Panc1 (cell line): Measurements from ENCODE around the gene C11orf58. TPM values are rescaled to one million over a fixed set of nuclear protein-coding genes. Genes with fewer than 3 reads are reported as not detected.

Source experiments
- ATAC-seq: fragments of 200-7000 bp; cut with Tn5 transposase; 2 replicates; pipeline ENCODE4 v1.9.1; 2020; ENCODE audit warnings: mild to moderate bottlenecking, moderate library complexity
- Bru-seq: library from RNA; stranded (reverse); fragments of 400-500 nt; gene quantifications from one replicate; lab custom pipeline; 2021; lab: Mats Ljungman, UMichigan
- BruChase-seq, 2 experiments: library from RNA; stranded (reverse); fragments of 400-500 nt; gene quantifications; one replicate each; lab custom pipeline; 2021; lab: Mats Ljungman, UMichigan
- BruUV-seq: library from RNA; stranded (reverse); fragments of 400-500 nt; replicated peaks from 2 replicates; lab custom pipeline; 2021; lab: Mats Ljungman, UMichigan
- CTCF ChIA-PET: fragments of 300-600 bp; sonication (Branson Sonifier 250); formaldehyde crosslinking; loops from one replicate; lab custom pipeline; 2022; ENCODE audit warnings: antibody characterized with exemption; lab: Charles Lee
- POLR2A ChIA-PET: fragments of 300-600 bp; sonication (Branson Sonifier 250); formaldehyde crosslinking; loops from one replicate; lab custom pipeline; 2022; ENCODE audit warnings: antibody characterized with exemption; lab: Charles Lee
- DNase-seq: peaks from one replicate; pipeline ENCODE4 v3.0.0-alpha.2; 2010; ENCODE audit warnings: low read depth, low spot score
- H3K27ac ChIP-seq: 2 replicates; pipeline ENCODE4 v1.5.1; 2011; ENCODE audit warnings: mild to moderate bottlenecking, low read length, inconsistent platforms
- H3K27me3 ChIP-seq: fragments of 200-500 bp; sonication (Bioruptor generic); 2 replicates; pipeline ENCODE4 v1.6.0; 2014; ENCODE audit warnings: low read length, inconsistent platforms; ENCODE audit not compliant: control insufficient read depth, insufficient read depth
- H3K36me3 ChIP-seq: fragments of 200-500 bp; sonication (Bioruptor generic); 2 replicates; pipeline ENCODE4 v1.5.1; 2014; ENCODE audit warnings: inconsistent platforms, mild to moderate bottlenecking, low read length, moderate library complexity; ENCODE audit not compliant: control insufficient read depth, insufficient read depth
- H3K4me1 ChIP-seq: 2 replicates; pipeline ENCODE4 v1.5.1; 2011; ENCODE audit warnings: inconsistent platforms, mild to moderate bottlenecking, low read length, moderate library complexity; ENCODE audit not compliant: control insufficient read depth, insufficient read depth
- H3K4me3 ChIP-seq, 2 experiments: 2 replicates each; pipeline ENCODE4 v1.5.1; 2011 to 2012; ENCODE audit warnings: low read depth in 2 of 2, low read length in 2 of 2, mild to moderate bottlenecking in 2 of 2, inconsistent platforms in 1 of 2, moderate library complexity in 1 of 2
- H3K9me3 ChIP-seq: fragments of 200-500 bp; sonication (Bioruptor generic); 2 replicates; pipeline ENCODE4 v1.5.1; 2014; ENCODE audit warnings: low read depth, mild to moderate bottlenecking, inconsistent platforms, low read length, moderate library complexity; ENCODE audit not compliant: control insufficient read depth, insufficient read depth
- CTCF ChIP-seq: fragments of 450-650 bp; IDR thresholded peaks from 2 replicates; pipeline ENCODE4 v1.5.1; 2017; ENCODE audit warnings: mild to moderate bottlenecking
- POLR2AphosphoS5 ChIP-seq: IDR thresholded peaks from 2 replicates; pipeline ENCODE4 v1.6.1; 2012; ENCODE audit warnings: mild to moderate bottlenecking, low read depth, low read length, moderate library complexity
- REST ChIP-seq, 2 experiments: IDR thresholded peaks; 2 replicates each; pipeline ENCODE4 v1.6.1; 2011 to 2012; ENCODE audit warnings: low read depth in 2 of 2, control low read depth in 1 of 2, low read length in 1 of 2, mild to moderate bottlenecking in 1 of 2, moderate library complexity in 1 of 2; ENCODE audit not compliant: insufficient read depth in 1 of 2
- SIN3A ChIP-seq: IDR thresholded peaks from 2 replicates; pipeline ENCODE4 v1.6.1; 2012; ENCODE audit warnings: low read depth, mild to moderate bottlenecking, low read length, moderate library complexity, borderline replicate concordance; ENCODE audit not compliant: insufficient read depth
- TCF7L2 ChIP-seq: IDR thresholded peaks from 2 replicates; pipeline ENCODE4 v1.6.1; 2011; ENCODE audit warnings: mild to moderate bottlenecking, low read depth, low read length, inconsistent platforms
- in situ Hi-C: cut with HindIII; loops from 2 replicates; pipeline ENCODE4 v1.10.0; 2016; ENCODE audit warnings: low sequenced_read_pairs, low pct_unique_long_range_greater_than_20kb
- intact Hi-C: fragments of 100-400 bp; cut with micrococcal nuclease; formaldehyde crosslinking; loops from one replicate; pipeline ENCODE4 v1.10.0; 2022; ENCODE audit not compliant: unreplicated experiment
- long read RNA-seq: library from polyadenylated mRNA; unstranded; transcript quantifications from one replicate; pipeline ENCODE4 v2.0.0, GENCODE V29; 2021; ENCODE audit not compliant: unreplicated experiment
- polyA plus RNA-seq: library from polyadenylated mRNA; unstranded; fragments of >200 nt; gene quantifications from one replicate; pipeline ENCODE4 v1.2.1, GENCODE V29; 2012; ENCODE audit warnings: missing spikeins; ENCODE audit not compliant: insufficient read length
- total RNA-seq: library from RNA; stranded (reverse); gene quantifications from one replicate; pipeline ENCODE4 v1.2.1, GENCODE V29; 2021; ENCODE audit not compliant: unreplicated experiment

C11orf58 gene
- total RNA-seq (97.6 TPM), Bru-seq, nascent RNA (percentile 94 among the genes with signal in this experiment), BruChase-seq, experiment 1, labeled RNA remaining after a 2-hour chase (percentile 93 among the genes with signal in this experiment), BruChase-seq, experiment 2, labeled RNA remaining after a 6-hour chase (percentile 96 among the genes with signal in this experiment)
- 274 TPM for polyA plus RNA-seq
- long read RNA-seq, full-length matches to known transcripts = 235 of 283 reads
- long read RNA-seq, partial matches to known transcripts = 2 of 283 reads
- long read RNA-seq, other reads (novel, unspliced or antisense) = 46 of 283 reads

- peak within 1 kb of the TSS; percentile 93 to 99 for H3K4me3 ChIP-seq
- H3K4me1 ChIP-seq = 0 out of 2 replicates have a peak, but pooled peaks cover 3% of the 10 kb centered on the region
- peak; percentile 99 for ATAC-seq
- H3K9me3 ChIP-seq = no peaks in the 10 kb centered on the region
- in situ Hi-C loops = no loop called here
- DNase-seq = peak; percentile 89
- POLR2A ChIA-PET = interaction anchor here (0.7 kb wide), 1 partner anchor 35 kb away, joined by 3 read pairs; no protein-coding TSS in a partner anchor
- no TSS peak for BruUV-seq
- CTCF ChIA-PET = interaction anchor here (0.6 kb wide), 1 partner anchor 1041 kb away, joined by 3 read pairs; no protein-coding TSS in a partner anchor
- intact Hi-C loops = no loop called here
- H3K36me3 ChIP-seq = peaks cover 5% of the 10 kb centered on the region; the same call in 1 of the 2 replicates
- TF ChIP-seq REST (IDR thresholded peaks at IDR 0.05; ENCODE audit: insufficient read depth in 1 of 2, low read depth in 2 of 2, low read length in 1 of 2) = no peak
- TF ChIP-seq SIN3A = peak; percentile 17; the same call in 1 of the 2 replicates
- no peak for TF ChIP-seq CTCF
- TF ChIP-seq TCF7L2 = 0 out of 2 replicates have a peak, but pooled peaks have one; percentile 53
- peak; percentile 96 for TF ChIP-seq POLR2AphosphoS5
- H3K27ac ChIP-seq = peak within 1 kb of the TSS; percentile 98
- no peaks in the 10 kb centered on the region for H3K27me3 ChIP-seq
Measured at GRCh38 chr11:16738193-16738946, at the start of gene C11orf58. C11orf58 (plus strand) TSS chr11:16738647; CDS start chr11:16738779, 132 bp downstream.

GRCh38 chr11:16690086-16690485 lies 48.4 kb upstream of the C11orf58 start:
- Histone ChIP-seq H3K36me3 (no peaks in the 10 kb centered on the region), H3K4me1 (no peaks in the 10 kb centered on the region), H3K27me3 (no peaks in the 10 kb centered on the region), H3K4me3 (no peak overlapping the region), H3K9me3 (no peaks in the 10 kb centered on the region), H3K27ac (no peak overlapping the region)
- in situ Hi-C loops = no loop called here
- DNase-seq (no peak), ATAC-seq (no peak)
- intact Hi-C loops = no loop called here
- no TSS peak for BruUV-seq
- CTCF ChIA-PET = no interaction called here
- TF ChIP-seq TCF7L2 (no peak), CTCF (no peak), POLR2AphosphoS5 (no peak), SIN3A (no peak), REST (IDR thresholded peaks at IDR 0.05; ENCODE audit: insufficient read depth in 1 of 2, low read depth in 2 of 2, low read length in 1 of 2) (no peak)
- POLR2A ChIA-PET = no interaction called here
